NCI-H69 (cell line): Measurements from ENCODE around the gene DHX35.

Experiments used
- DNase-seq: peaks from one replicate; lab custom pipeline; 2025; lab: John Stamatoyannopoulos, UW

Gene DHX35

DNA sequence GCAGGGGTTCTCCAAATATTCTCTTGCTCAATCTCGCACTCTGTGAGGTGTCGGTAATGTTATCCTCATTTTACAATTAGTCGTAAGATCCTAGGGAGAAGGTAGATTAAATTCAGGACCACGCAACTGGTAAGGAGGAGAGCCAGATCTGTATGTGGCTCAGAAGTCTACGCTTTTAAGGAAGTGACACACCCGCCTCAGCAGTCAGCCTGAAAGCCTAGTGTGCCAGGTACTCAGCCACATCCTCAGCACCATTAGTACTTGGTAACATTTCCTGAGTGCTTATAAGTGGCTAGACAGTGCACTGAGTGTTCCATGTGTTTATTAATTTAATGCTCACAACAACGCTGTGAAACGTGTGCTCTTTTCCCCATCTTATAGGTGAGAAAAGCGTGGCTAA, 63.7 kb downstream of the DHX35 start:
- DNase-seq = no peak

DNA sequence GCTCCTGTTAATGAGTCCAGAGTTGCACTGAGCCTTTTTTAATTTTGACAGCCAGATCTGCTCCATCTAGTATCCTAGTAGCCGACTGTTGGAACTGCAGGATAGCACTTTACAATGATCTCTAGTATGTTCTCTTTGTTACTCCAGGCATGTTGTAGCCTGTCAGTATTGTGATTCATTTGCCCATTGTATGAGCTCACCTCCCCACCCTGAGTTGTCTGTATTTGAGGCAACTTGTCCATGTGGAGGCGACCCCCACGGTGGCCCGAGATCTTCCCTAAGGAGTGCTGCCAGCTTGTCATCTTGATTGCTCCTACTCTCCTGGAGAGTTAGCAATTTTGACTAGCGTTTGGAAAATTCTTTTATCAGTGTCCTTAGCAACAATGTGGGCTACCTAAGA, 67.2 kb downstream of the DHX35 start:
- no peak for DNase-seq

DNA sequence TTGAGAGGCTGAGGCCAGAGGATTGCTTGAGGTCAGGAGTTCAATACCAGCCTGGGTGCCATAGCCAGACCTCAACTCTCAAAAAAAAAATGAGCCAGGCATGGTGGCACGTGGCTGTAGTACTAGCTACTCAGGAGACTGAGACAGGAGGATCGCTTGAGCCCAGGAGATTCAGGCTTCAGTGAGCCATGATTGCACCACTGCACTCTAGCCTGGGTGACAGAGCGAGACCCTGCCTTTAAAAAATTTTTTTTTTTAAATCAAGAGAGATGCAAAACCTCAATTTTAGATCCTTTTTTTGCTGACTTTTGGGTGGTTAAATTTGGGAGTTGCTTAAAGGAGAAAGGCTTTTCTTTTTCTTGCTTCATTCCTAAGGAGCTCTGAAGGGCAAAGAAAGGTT, 70.9 kb downstream of the DHX35 start:
- no peak for DNase-seq

GRCh38 chr20:39036011-39036410, 73.9 kb downstream of the DHX35 start:
- DNase-seq = no peak

- no peak for DNase-seq
These were observed 74.7 kb downstream of the DHX35 start for GRCh38 chr20:39036851-39037250.

GRCh38 chr20:39038047-39038446, 75.9 kb downstream of the DHX35 start:
- DNase-seq = no peak

DNA sequence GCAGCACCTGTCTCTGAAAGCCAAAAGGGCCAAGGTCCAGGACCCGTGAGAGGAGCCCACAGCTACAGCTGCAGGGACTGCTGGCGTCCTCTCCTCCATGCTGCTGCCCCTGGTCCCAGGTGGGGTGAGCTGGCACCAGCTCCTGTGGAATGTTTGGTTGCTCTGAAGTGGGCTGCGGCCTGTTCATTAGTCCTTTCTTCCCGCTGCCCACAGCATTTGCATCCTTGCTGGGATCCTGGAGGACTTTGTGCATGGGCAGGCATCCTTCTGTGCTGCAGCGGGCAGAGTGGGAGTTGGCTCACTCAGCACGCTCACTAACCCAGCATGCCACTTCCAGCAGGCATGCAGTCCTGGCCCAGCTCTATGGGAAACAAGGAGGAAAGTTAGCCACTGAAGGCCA, 76.4 kb downstream of the DHX35 start:
- no peak for DNase-seq

DNA sequence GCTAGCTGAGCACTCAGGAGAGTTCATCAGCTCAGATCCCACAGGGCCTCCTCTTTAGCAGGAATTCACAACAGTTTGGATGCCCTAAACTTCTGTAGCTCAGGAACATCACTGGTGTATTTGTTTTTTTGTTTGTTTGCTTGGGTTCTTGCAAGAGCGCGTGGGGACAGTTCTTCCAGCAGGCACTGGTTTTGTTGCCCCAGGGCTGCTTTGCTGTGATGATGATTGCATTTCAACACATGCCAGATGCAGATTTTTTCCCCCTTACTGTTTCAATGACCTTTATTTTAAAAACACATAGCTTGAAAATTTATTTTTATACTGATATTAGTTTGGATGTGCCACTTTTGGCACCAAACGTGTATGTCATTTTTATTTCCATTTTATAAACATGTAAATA, 77.1 kb downstream of the DHX35 start:
- no peak for DNase-seq

DNA sequence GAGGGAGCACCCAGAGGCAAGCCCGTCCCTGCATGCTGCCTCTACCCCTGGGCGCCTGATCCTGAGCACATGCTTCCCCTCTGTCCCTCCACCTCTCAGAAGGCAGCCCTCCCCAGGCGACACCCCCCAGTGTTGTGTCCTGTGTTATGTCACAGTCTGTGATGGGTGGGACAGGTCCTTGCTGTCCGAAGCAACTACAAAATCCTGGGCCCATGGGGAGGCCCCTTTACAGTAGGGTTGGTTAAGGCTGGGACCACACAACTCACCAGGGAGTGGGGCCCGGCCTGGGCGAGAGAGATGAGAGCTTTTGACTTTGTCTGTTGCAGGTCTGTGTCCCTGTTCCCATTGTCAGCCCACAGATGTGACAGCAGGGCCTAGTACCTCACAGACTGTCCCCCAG, 78.0 kb downstream of the DHX35 start:
- no peak for DNase-seq

DNA sequence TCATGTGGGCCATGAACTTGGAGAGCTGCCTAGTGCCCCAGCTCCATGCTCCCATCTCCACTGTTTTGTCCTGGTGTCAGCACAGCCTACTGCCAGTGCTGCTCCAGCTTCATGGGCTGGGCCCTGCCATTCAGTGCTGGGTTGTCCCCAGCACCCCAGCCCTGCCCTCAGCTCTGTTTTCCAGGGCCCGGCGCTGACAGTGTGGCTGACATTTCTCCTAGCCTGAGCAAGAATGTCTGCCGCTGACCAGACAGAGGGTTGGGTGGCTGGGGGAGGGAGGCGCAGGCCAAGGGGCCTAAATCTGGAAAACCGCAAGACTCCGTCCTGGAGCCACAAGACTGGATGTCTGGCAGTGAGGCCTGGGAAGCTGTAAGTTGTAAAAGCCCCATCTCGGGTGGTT, 78.9 kb downstream of the DHX35 start:
- no peak for DNase-seq

DNA sequence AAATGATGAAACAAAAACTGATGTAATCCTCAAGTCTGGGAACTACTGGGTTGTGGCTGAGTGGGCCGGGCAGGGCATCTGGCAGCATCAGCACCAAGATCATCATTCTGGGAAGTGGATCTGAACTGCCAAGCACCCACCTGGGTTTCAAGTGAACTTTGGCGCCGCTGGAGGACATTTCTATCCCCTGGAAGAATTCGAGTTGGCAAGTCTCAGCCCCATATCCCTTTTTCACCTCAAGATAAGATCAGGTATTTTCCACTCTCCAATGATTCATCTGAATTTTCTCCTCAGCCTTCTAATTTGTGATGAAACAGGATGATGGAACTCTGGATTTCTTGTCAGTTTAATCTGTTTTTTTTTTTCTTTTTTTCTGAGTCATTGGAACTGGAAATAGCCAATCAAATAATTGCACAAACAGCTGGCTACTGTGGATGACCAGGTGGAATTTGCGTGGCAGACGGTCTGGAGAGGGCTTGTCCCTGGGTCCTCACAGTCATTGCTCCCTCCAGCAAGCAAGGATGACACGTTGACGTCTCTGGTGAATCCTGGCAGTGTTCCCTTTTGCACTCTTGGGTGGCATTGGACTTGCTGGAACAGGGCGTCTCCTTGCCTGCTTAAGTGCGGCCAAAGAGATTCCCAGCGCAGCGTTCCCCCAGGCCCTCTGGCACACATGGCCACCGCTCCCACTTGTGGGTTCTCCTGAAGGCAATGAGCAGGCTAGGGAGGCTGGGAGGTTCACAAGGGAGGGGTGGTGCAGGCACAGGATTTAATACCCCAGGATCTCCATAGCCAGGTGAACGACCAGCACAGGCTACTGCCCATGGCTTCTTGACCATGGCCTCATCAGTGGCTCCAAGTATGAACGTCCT, 80.4 kb downstream of the DHX35 start:
- DNase-seq = no peak

GRCh38 chr20:39044501-39044900, 82.4 kb downstream of the DHX35 start:
- DNase-seq = no peak

DNA sequence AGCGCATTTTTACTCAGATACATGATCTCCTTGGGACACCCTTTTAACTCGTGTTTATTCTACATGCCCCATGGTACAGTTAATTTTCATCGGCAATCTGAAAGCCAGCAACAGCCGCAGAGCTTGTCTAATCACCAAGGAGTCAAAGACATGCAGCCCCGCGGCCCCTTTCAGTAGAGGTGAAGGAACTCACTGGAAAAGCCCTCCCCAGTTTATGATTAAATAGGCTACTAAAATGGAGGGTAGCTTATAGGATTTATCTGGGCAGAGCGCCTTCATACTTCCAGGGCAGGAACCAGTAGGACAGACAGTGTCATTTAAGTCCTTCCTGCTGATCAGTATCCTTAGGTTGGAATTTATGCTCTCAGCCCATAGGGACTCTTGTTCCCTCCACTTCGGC, 83.5 kb downstream of the DHX35 start:
- DNase-seq = no peak

GRCh38 chr20:39047417-39047985, 85.4 kb downstream of the DHX35 start:
- no peak for DNase-seq

DNA sequence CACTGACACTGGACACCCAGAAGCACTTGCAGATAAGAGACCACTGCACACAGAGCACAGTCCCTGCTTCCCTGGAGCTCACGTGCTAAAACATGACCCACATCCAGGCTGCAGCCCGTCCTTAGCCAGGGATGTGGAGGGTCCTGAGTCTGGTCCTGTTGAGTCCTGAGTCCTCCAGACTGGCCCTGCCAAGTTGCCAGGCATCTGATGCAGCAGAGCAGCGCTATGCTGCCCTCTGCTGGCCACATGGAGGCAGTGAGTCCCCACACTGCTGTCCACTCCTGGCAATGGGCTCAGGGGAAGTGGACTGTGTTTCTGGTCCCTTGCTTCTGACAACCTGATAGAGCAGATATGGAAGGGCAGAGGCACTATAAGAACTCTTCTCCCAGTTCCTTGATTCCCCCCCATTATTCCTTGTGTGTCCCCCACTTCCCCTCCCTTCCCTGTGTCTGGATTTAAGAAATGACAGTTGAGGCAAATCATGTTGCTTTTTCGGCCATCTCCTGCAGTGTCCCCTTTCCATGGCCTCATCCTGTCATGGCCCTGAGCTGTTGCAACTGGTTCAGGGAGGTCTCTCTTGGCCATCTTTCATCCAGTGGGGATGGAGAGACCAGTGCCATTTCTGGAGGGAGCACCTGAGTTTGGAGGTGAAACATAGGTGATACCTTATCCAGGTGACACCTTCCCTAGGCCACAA, 86.0 kb downstream of the DHX35 start:
- peak; percentile 58 for DNase-seq

- no peak for DNase-seq
These were observed 87.0 kb downstream of the DHX35 start for GRCh38 chr20:39049148-39049547.

DNA sequence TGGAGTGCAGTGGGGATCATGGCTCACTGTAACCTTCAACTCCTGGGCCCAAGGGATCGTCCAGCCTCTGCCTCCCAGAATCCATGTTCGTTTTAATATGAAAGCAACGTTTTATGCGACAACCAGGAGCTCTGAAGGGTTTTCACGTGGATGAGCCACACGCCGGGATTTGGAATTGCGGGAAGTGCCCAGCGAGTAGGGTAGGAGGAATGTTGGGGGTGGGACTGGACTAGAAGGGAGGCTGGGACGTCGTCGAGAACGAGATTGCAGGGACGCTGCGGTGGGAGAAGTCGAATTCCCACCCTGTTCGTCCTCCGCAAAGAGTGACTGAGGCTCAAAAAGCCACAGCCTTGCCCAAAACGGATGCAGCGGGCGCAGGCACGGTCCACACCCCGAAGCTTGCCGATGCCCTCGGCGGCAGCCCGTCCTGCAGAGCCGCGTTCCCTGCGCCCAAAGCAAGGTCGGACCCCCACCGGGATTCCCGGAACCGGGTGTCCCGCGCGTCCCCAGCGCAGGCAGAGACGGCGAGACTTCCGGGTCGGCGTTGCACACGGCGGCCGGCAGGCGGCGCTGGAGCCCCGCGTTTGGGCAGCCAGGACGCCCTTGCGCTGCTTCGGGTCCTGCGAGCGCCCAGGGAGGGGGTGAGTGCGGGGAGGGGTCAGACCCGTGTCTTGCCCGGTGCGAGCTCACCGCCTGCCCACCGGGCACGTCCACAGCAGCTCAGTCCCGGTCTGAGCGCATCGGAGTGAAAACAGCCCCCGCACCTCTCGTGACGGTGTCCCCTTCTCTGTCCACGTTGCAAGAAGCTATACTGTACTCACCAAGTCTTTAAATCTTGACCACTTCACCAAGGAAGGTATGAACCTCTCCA, 87.8 kb downstream of the DHX35 start:
- DNase-seq = peak; percentile 70

- no peak for DNase-seq
These were observed 88.4 kb downstream of the DHX35 start for GRCh38 chr20:39050555-39050902.

DNA sequence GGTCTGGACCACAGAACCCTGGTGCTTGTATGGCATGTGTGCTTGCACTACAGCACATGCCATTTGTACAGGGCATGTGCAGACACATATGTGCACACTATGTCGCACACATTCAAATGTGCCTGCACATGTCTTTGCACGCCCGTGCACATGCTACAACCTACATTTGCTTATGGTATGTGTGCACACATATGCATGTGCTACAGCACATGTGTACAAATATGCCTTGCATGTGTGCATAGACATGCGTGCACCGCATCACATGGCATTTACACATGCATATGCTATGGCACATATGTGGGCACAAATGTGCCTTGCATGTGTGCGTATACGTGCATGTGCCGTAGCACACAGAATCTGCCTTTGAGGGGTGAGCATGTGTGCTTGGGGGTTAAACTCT, 90.5 kb downstream of the DHX35 start:
- DNase-seq = no peak

- DNase-seq = no peak
These were observed 95.0 kb downstream of the DHX35 start for GRCh38 chr20:39057143-39057542.

GRCh38 chr20:39057911-39058310, 95.8 kb downstream of the DHX35 start:
- no peak for DNase-seq

DNA sequence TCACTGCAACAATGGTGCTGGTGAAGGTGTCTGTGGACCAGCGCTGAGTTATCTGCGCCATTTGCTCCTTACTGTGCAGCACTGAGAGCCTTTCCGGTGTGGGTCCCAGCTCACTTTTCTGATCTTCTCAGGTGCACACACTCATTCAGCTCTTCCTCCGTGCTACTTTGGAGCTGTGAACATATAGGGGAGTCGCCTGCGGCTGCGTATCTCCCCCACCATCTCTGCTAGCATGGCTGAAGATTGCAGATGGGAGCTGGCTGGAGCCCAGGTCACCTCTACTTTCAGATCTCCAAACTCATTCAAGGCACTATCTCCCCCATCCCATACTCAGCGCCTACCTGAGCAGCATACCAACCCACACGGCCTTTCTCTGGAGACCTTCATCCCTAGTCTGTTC, 96.9 kb downstream of the DHX35 start:
- DNase-seq = no peak
